HepG2 (cell line): ENCODE data around the gene ALPK1. TPM values are rescaled to one million over a fixed set of nuclear protein-coding genes. Genes with fewer than 3 reads are reported as not detected.

Experiments
- ATAC-seq: fragments of 200-7000 bp; cut with Tn5 transposase; 3 replicates; pipeline ENCODE4 v1.9.1; 2020; ENCODE audit warnings: mild to moderate bottlenecking, moderate library complexity
- BruUV-seq: library from RNA; stranded (reverse); fragments of 400-500 nt; replicated peaks from 2 replicates; lab custom pipeline; 2021; lab: Mats Ljungman, UMichigan
- CTCF ChIA-PET: fragments of 300-600 bp; formaldehyde crosslinking; extraction: SDS; loops from one replicate; lab custom pipeline; 2021; ENCODE audit warnings: low total read pairs, inconsistent platforms, low intra/inter-chr PET ratio; lab: Yijun Ruan, JAX
- POLR2A ChIA-PET: fragments of 350-600 bp; sonication (Branson Sonifier 250); formaldehyde crosslinking; loops from one replicate; lab custom pipeline; 2020; ENCODE audit warnings: antibody characterized with exemption, inconsistent platforms; lab: Yijun Ruan, JAX
- DNase-seq: peaks from one replicate; pipeline ENCODE4 v3.0.0-alpha.2; 2015; ENCODE audit warnings: low spot score
- FAIRE-seq: peaks from 3 replicates; lab custom pipeline; 2011; peaks lifted over from hg19 to GRCh38; lab: Jason Lieb, UNC
- H2AFZ ChIP-seq: one replicate; pipeline ENCODE4 v1.6.1; 2011; ENCODE audit warnings: low read length, inconsistent platforms
- H3K27ac ChIP-seq: fragments of 300-600 bp; 3 replicates; pipeline ENCODE4 v1.8.0; 2011; ENCODE audit warnings: mixed run types, mild to moderate bottlenecking, mixed read lengths, low read length, inconsistent platforms; ENCODE audit not compliant: insufficient read depth; ENCODE audit errors: extremely low read length
- H3K27me3 ChIP-seq, 2 experiments: fragments of 200-600 bp in 1 of 2; 2 replicates in 1 of 2; 3 replicates in 1 of 2; pipeline versions ENCODE4 v1.6.0 to v1.8.0; 2011; ENCODE audit warnings: low read length in 2 of 2, mild to moderate bottlenecking in 2 of 2, moderate library complexity in 2 of 2, inconsistent platforms in 1 of 2; ENCODE audit not compliant: insufficient read depth in 2 of 2, control insufficient read depth in 1 of 2
- H3K36me3 ChIP-seq, 2 experiments: fragments of 200-600 bp in 1 of 2; replicated peaks in 1 of 2; 2 replicates in 1 of 2; 3 replicates in 1 of 2; pipeline versions ENCODE4 v1.5.1 to v1.8.0; 2011; ENCODE audit warnings: low read length in 2 of 2, inconsistent platforms in 1 of 2; ENCODE audit not compliant: insufficient read depth in 2 of 2, control insufficient read depth in 1 of 2
- H3K4me1 ChIP-seq: 2 replicates; pipeline ENCODE4 v1.5.1; 2012; ENCODE audit warnings: low read length, inconsistent platforms; ENCODE audit not compliant: insufficient read depth
- H3K4me2 ChIP-seq: 2 replicates; pipeline ENCODE4 v1.6.0; 2011; ENCODE audit warnings: low read depth, low read length, inconsistent platforms
- H3K4me3 ChIP-seq, 3 experiments: fragments of 200-600 bp in 1 of 3; sonication (generic), shearing (Covaris generic) in 1 of 3; replicated peaks in 1 of 3; 2 replicates each; pipeline ENCODE4 v1.5.1; 2011 to 2016; ENCODE audit warnings: low read length in 3 of 3, inconsistent platforms in 2 of 3, low read depth in 2 of 3, mild to moderate bottlenecking in 2 of 3, control low read depth in 1 of 3, mixed read lengths in 1 of 3; ENCODE audit not compliant: insufficient read depth in 1 of 3
- H3K79me2 ChIP-seq: one replicate; pipeline ENCODE4 v1.6.1; 2011; ENCODE audit warnings: low read length, inconsistent platforms; ENCODE audit not compliant: insufficient read depth
- H3K9ac ChIP-seq: 2 replicates; pipeline ENCODE4 v1.6.0; 2011; ENCODE audit warnings: mild to moderate bottlenecking, low read depth, low read length, inconsistent platforms; ENCODE audit not compliant: insufficient read depth
- H3K9me3 ChIP-seq: 2 replicates; pipeline ENCODE4 v1.5.1; 2012; ENCODE audit warnings: mild to moderate bottlenecking, low read length
- H4K20me1 ChIP-seq: 2 replicates; pipeline ENCODE4 v1.6.0; 2011; ENCODE audit warnings: inconsistent platforms, mild to moderate bottlenecking, low read length, moderate library complexity; ENCODE audit not compliant: insufficient read depth
- ATF7 ChIP-seq, 2 experiments: fragments of 450-650 bp in 1 of 2; sonication (generic) in 1 of 2; formaldehyde crosslinking in 1 of 2; IDR thresholded peaks; 2 replicates each; pipeline versions ENCODE4 v1.4.0 to v1.6.1; 2016 to 2020; ENCODE audit warnings: antibody characterized with exemption in 1 of 2, mild to moderate bottlenecking in 1 of 2, missing genetic modification reagents in 1 of 2
- FOXJ3 ChIP-seq: sonication (generic); formaldehyde crosslinking; IDR thresholded peaks from 2 replicates; pipeline ENCODE4 v1.4.0; 2020; ENCODE audit warnings: missing genetic modification reagents, mild to moderate bottlenecking, borderline replicate concordance
- PRMT3 ChIP-seq: sonication (generic); formaldehyde crosslinking; IDR thresholded peaks from 2 replicates; pipeline ENCODE4 v1.8.1; 2022; ENCODE audit warnings: low read depth, mild to moderate bottlenecking, moderate library complexity, missing genetic modification reagents, borderline replicate concordance
- ZNF776 ChIP-seq: sonication (generic); formaldehyde crosslinking; IDR thresholded peaks from 2 replicates; pipeline ENCODE4 v1.4.0; 2020; ENCODE audit warnings: mild to moderate bottlenecking, missing genetic modification reagents
- ZSCAN25 ChIP-seq: sonication (generic); formaldehyde crosslinking; IDR thresholded peaks from 2 replicates; pipeline ENCODE4 v1.8.0; 2022; ENCODE audit warnings: mild to moderate bottlenecking, missing genetic modification reagents
- WGBS: methylation state at CpG from one replicate; pipeline ENCODE4 v1.1.6; 2017; ENCODE audit warnings: low lambda C conversion rate; 5-methylcytosine and 5-hydroxymethylcytosine counted together
- in situ Hi-C: cut with HindIII; loops from 2 replicates; pipeline ENCODE4 v1.10.0; 2017; ENCODE audit warnings: low pct_unique_long_range_greater_than_20kb; ENCODE audit not compliant: extremely low pct_ligation_motif_present
- intact Hi-C: fragments of 100-400 bp; cut with micrococcal nuclease; formaldehyde crosslinking; loops from one replicate; pipeline ENCODE4 v1.10.0; 2022; ENCODE audit not compliant: unreplicated experiment
- polyA plus RNA-seq, 8 experiments: library from polyadenylated mRNA; depleted of rRNA in 3 of 8; stranded (reverse) in 7 of 8; unstranded in 1 of 8; fragments of >200 nt; fragmentation: Illumina TruSeq in 4 of 8; extraction: Trizol in 4 of 8; gene quantifications; 2 replicates each; pipeline versions ENCODE4 v1.2.1 to v1.2.3, GENCODE V29; 2011 to 2016; ENCODE audit warnings: low read depth in 4 of 8, missing spikeins in 1 of 8, mixed read lengths in 1 of 8; ENCODE audit not compliant: insufficient read depth in 1 of 8
- total RNA-seq, 5 experiments: library from RNA; depleted of rRNA; stranded (reverse); fragments of >200 nt; fragmentation: Illumina TruSeq; extraction: Trizol; gene quantifications; 2 replicates each; pipeline ENCODE4 v1.2.3, GENCODE V29; 2016; ENCODE audit warnings: low read depth in 1 of 5

The ALPK1 gene
- total and polyA plus RNA-seq, 2 of the 13 experiments (the other 11 are each of a cell fraction or from before 2014, with no cell fraction given) = 0.61 to 1.3 TPM

DNA sequence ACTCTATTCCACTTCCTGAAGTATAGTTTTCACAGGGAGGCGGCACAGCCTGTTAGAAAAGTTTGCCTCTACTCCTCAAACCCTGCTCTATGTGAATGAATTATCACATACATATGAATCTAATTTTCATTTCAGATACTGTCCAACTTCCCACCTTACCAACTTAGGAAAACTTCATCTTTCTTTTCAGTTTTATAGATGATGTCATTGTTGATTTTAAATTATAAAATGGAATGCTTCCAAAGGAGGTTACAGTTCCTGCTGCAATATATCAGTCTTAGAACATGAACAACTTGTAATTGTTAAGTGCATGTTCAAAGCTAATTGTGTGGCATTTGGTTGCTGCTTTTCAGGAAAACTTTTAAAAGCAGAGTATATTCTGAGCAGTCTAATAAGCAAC is 126.4 kb downstream of the ALPK1 start:
- H3K4me1 ChIP-seq = no peaks in the 10 kb centered on the region
- H3K27me3 ChIP-seq = no peaks in the 10 kb centered on the region
- H3K36me3 ChIP-seq = no peaks in the 10 kb centered on the region
- no peak overlapping the region for H2AFZ ChIP-seq
- ATAC-seq (no peak), DNase-seq (no peak), FAIRE-seq (no peak)
- no peak overlapping the region for H3K4me2 ChIP-seq
- no TSS peak for BruUV-seq
- POLR2A ChIA-PET = no interaction called here
- H3K9ac ChIP-seq = no peak overlapping the region
- H3K9me3 ChIP-seq = no peaks in the 10 kb centered on the region
- H4K20me1 ChIP-seq = no peaks in the 10 kb centered on the region
- H3K4me3 ChIP-seq = no peak overlapping the region
- no peaks in the 10 kb centered on the region for H3K79me2 ChIP-seq
- intact Hi-C loops = no loop called here
- WGBS = 91% methylated on average over 1 of the region's 1 CpG
- TF ChIP-seq ATF7 (IDR thresholded peaks at IDR 0.05) (peak; percentile 79), ATF7 (CRISPR knock-in tag; IDR thresholded peaks at IDR 0.05) (no peak), PRMT3 (CRISPR knock-in tag) (no peak)
- TF ChIP-seq, all 625 proteins: peak for 1
- in situ Hi-C loops = no loop called here
- H3K27ac ChIP-seq = no peak overlapping the region
- CTCF ChIA-PET = no interaction called here

DNA sequence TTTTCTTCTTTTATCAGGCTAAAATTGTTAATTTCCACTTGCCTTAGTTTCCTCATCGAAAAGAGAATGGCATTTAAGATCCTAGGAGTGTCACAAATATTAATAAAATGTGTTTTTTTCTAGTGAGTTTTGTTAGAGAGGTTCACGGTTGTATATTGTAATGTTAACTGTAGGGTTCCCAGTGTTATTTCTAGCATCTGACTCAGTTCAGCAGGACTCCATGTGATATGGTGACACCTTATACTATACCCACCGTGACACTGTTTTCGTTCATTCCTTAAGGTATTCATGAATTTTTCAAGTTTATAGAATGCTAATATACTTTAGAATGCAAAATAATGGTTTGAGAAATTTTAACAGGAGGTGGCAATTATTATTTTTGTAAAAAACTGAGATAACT is 128.7 kb downstream of the ALPK1 start:
- DNase-seq (no peak), FAIRE-seq (no peak), ATAC-seq (no peak)
- BruUV-seq = no TSS peak
- Histone ChIP-seq H4K20me1 (no peaks in the 10 kb centered on the region), H2AFZ (no peak overlapping the region), H3K27ac (no peak overlapping the region), H3K27me3 (0 out of 5 replicates have a peak, but pooled peaks cover 0 to 3% of the 10 kb centered on the region in 2 experiments), H3K4me3 (no peak overlapping the region), H3K9me3 (no peaks in the 10 kb centered on the region), H3K36me3 (no peaks in the 10 kb centered on the region), H3K4me2 (no peak overlapping the region), H3K4me1 (no peaks in the 10 kb centered on the region), H3K9ac (no peak overlapping the region), H3K79me2 (no peaks in the 10 kb centered on the region)
- intact Hi-C loops = no loop called here
- CTCF ChIA-PET = no interaction called here
- TF ChIP-seq ZSCAN25 (CRISPR knock-in tag) (no peak), ZNF776 (CRISPR knock-in tag) (no peak), FOXJ3 (no peak)
- 37% methylated on average over 4 of the region's 4 CpGs for WGBS
- in situ Hi-C loops = no loop called here
- POLR2A ChIA-PET = no interaction called here
